ENCODE measurements around the gene OPRM1. TPM values are rescaled to one million over a fixed set of nuclear protein-coding genes. Genes with fewer than 3 reads are reported as not detected.
"Not testable (repeated sequence)": the region's sequence is repeated elsewhere in the genome, so short reads cannot be mapped to it uniquely, and the experiment has no call there.

OPRM1 gene
- total RNA-seq, 1 experiment from 2014 or later = not detected

GRCh38 chr6:154172393-154172792 lies 133.4 kb downstream of the OPRM1 start:
- H3K4me1 Mint-ChIP-seq; H2BK12ac ChIP-seq (ENCODE audit: insufficient read length, low read depth, low read length): not testable (repeated sequence)
- peaks cover 22 to 31% of the 10 kb centered on the region in 2 experiments for H3K9me3 Mint-ChIP-seq

More at GRCh38 chr6:154172393-154172792, 133.4 kb downstream of the OPRM1 start:
- H3K23me2 ChIP-seq (ENCODE audit: insufficient read length, low read depth, low read length, poor library complexity, severe bottlenecking); H3K56ac ChIP-seq (ENCODE audit: insufficient read length, low read depth, low read length); H2AK5ac ChIP-seq (ENCODE audit: insufficient read length, low read length); H4K8ac ChIP-seq (replicated peaks; ENCODE audit: insufficient read length, low read depth, low read length); H3K4me2 ChIP-seq (ENCODE audit: insufficient read depth, insufficient read length, low read length); H2BK5ac ChIP-seq (ENCODE audit: insufficient read length, low read length); H3K27me3 Mint-ChIP-seq (ENCODE audit: low read depth); H3K27ac ChIP-seq (ENCODE audit: insufficient read length, low read depth, low read length); H3K9me3 ChIP-seq (ENCODE audit: control insufficient read depth, low read depth, low read length); H3K4me3 Mint-ChIP-seq; H3K4me1 ChIP-seq (ENCODE audit: insufficient read depth, low read length); H3K79me1 ChIP-seq (ENCODE audit: insufficient read depth, low read depth, low read length, poor library complexity, severe bottlenecking); H4K20me1 ChIP-seq (ENCODE audit: control insufficient read depth, insufficient read depth, insufficient read length); H3K23ac ChIP-seq (ENCODE audit: insufficient read length, low read depth, low read length); H3K9ac ChIP-seq (ENCODE audit: extremely low read depth, insufficient read length, low read length); H3K4ac ChIP-seq (ENCODE audit: low read depth, low read length); H3K79me2 ChIP-seq (ENCODE audit: insufficient read depth, low read length); H2BK120ac ChIP-seq (ENCODE audit: low read depth, low read length, poor library complexity, severe bottlenecking); H2BK15ac ChIP-seq (ENCODE audit: low read depth, low read length); H3K36me3 Mint-ChIP-seq (ENCODE audit: insufficient read depth in 1 of 3, low read depth in 3 of 3); H3K18ac ChIP-seq (ENCODE audit: insufficient read length, low read depth, low read length); H3K27me3 ChIP-seq (ENCODE audit: insufficient read depth, low read length); H3K14ac ChIP-seq (ENCODE audit: insufficient read depth, low read length); H2BK20ac ChIP-seq (ENCODE audit: low read depth, low read length, poor library complexity, severe bottlenecking); H2AFZ ChIP-seq (ENCODE audit: low read length); H3K27ac Mint-ChIP-seq; H3T11ph ChIP-seq (ENCODE audit: low read length); H4K5ac ChIP-seq (ENCODE audit: insufficient read length, low read depth, low read length); H4K91ac ChIP-seq (ENCODE audit: insufficient read length, low read depth, low read length): not testable (repeated sequence)
- peak; percentile 49 for DNase-seq
- TF ChIP-seq CTCF (conservative IDR thresholded peaks at IDR 0.05) = peak; percentile 23; the same call in 2 of the 3 replicates
- no CpG with 5 or more reads among the region's 5 CpGs for WGBS (ENCODE audit: extremely low coverage, insufficient read length, low lambda C conversion rate)

Measured in H9 (cell line).